Liver (tissue), 9 donors: ENCODE results near the gene GNB4. TPM values are rescaled to one million over a fixed set of nuclear protein-coding genes. Genes with fewer than 3 reads are reported as not detected.

Source experiments
- DNase-seq: peaks from one replicate; pipeline ENCODE4 v3.0.0-alpha.2; 2017; ENCODE audit warnings: low spot score
- H3K27ac ChIP-seq, 2 donors: one replicate each; pipeline ENCODE4 v1.7.0; 2013; ENCODE audit warnings: inconsistent platforms in 2 of 2, low read length in 2 of 2, control low read depth in 1 of 2, low read depth in 1 of 2, mild to moderate bottlenecking in 1 of 2
- H3K27me3 ChIP-seq, 4 donors: one replicate each; pipeline versions ENCODE4 v1.6.1 to v1.7.0; 2013; ENCODE audit warnings: low read length in 3 of 4, inconsistent platforms in 1 of 4, mild to moderate bottlenecking in 1 of 4, moderate library complexity in 1 of 4; ENCODE audit not compliant: control insufficient read depth in 4 of 4, insufficient read depth in 4 of 4
- H3K36me3 ChIP-seq, 4 donors: one replicate each; pipeline versions ENCODE4 v1.6.1 to v1.7.0; 2013; ENCODE audit warnings: low read length in 3 of 4, mild to moderate bottlenecking in 3 of 4, low read depth in 1 of 4, moderate library complexity in 1 of 4; ENCODE audit not compliant: control insufficient read depth in 4 of 4, insufficient read depth in 3 of 4
- H3K4me1 ChIP-seq, 4 donors: one replicate each; pipeline versions ENCODE4 v1.6.1 to v1.7.0; 2013; ENCODE audit warnings: low read length in 3 of 4, mild to moderate bottlenecking in 3 of 4, moderate library complexity in 1 of 4; ENCODE audit not compliant: control insufficient read depth in 4 of 4, insufficient read depth in 4 of 4
- H3K4me3 ChIP-seq, 3 donors: one replicate each; pipeline versions ENCODE4 v1.6.1 to v1.7.0; 2013; ENCODE audit warnings: low read length in 3 of 3, control low read depth in 1 of 3, low read depth in 1 of 3, mild to moderate bottlenecking in 1 of 3
- H3K9ac ChIP-seq, 2 donors: one replicate each; pipeline ENCODE4 v1.7.0; 2013; ENCODE audit warnings: low read length in 2 of 2, mild to moderate bottlenecking in 2 of 2, moderate library complexity in 2 of 2, control low read depth in 1 of 2, low read depth in 1 of 2
- H3K9me3 ChIP-seq, 4 donors: one replicate each; pipeline versions ENCODE4 v1.6.1 to v1.7.0; 2013; ENCODE audit warnings: low read length in 3 of 4; ENCODE audit not compliant: control insufficient read depth in 4 of 4
- EGR1 ChIP-seq, 2 donors: IDR thresholded peaks; 2 replicates each; pipeline ENCODE4 v1.6.1; 2016 to 2018; ENCODE audit warnings: antibody characterized with exemption in 2 of 2, low read depth in 2 of 2
- FOXA1 ChIP-seq: IDR thresholded peaks from 2 replicates; pipeline ENCODE4 v1.6.1; 2016; ENCODE audit warnings: antibody characterized with exemption
- FOXA2 ChIP-seq: IDR thresholded peaks from 2 replicates; pipeline ENCODE4 v1.6.1; 2016; ENCODE audit warnings: antibody characterized with exemption
- GABPA ChIP-seq, 2 donors: IDR thresholded peaks in 1 of 2; conservative IDR thresholded peaks in 1 of 2; 2 replicates each; pipeline ENCODE4 v1.6.1; 2016; ENCODE audit warnings: antibody characterized with exemption in 2 of 2, mild to moderate bottlenecking in 1 of 2, moderate library complexity in 1 of 2
- HNF4A ChIP-seq, 2 donors: conservative IDR thresholded peaks; 2 replicates each; pipeline ENCODE4 v1.6.1; 2016; ENCODE audit warnings: antibody characterized with exemption in 2 of 2, mild to moderate bottlenecking in 2 of 2
- MAX ChIP-seq: IDR thresholded peaks from 2 replicates; pipeline ENCODE4 v1.6.1; 2016; ENCODE audit warnings: antibody characterized with exemption
- NR2F2 ChIP-seq: IDR thresholded peaks from 2 replicates; pipeline ENCODE4 v1.6.1; 2016; ENCODE audit warnings: antibody characterized with exemption
- RAD21 ChIP-seq, 2 donors: IDR thresholded peaks; 2 replicates each; pipeline ENCODE4 v1.6.1; 2016; ENCODE audit warnings: antibody characterized with exemption in 2 of 2, mild to moderate bottlenecking in 2 of 2
- RXRA ChIP-seq, 2 donors: IDR thresholded peaks; 2 replicates each; pipeline ENCODE4 v1.6.1; 2017 to 2018; ENCODE audit warnings: antibody characterized with exemption in 2 of 2, mild to moderate bottlenecking in 1 of 2
- SP1 ChIP-seq: IDR thresholded peaks from 2 replicates; pipeline ENCODE4 v1.6.1; 2018; ENCODE audit warnings: antibody characterized with exemption, mild to moderate bottlenecking
- TAF1 ChIP-seq: conservative IDR thresholded peaks from 2 replicates; pipeline ENCODE4 v1.6.1; 2016; ENCODE audit warnings: antibody characterized with exemption, mild to moderate bottlenecking
- YY1 ChIP-seq: IDR thresholded peaks from 2 replicates; pipeline ENCODE4 v1.6.1; 2016; ENCODE audit warnings: antibody characterized with exemption, mild to moderate bottlenecking
- polyA plus RNA-seq, 2 donors: library from polyadenylated mRNA; stranded (reverse) in 1 of 2; unstranded in 1 of 2; fragments of 200-250 nt in 1 of 2; fragments of >200 nt in 1 of 2; fragmentation: Nextera tagmentation in 1 of 2; extraction: Ambion mirVana in 1 of 2; gene quantifications; one replicate each; pipeline versions ENCODE4 v1.2.1 to v1.2.3, GENCODE V29; 2013 to 2015
- total RNA-seq, 2 donors: library from RNA; depleted of rRNA; stranded (reverse); fragments of >200 nt; gene quantifications; one replicate each; pipeline ENCODE4 v1.2.3, GENCODE V29; 2014
- TF ChIP-seq, protein P1 (sequence below): IDR thresholded peaks from 2 replicates; pipeline ENCODE4 v1.6.1; 2016; ENCODE audit warnings: antibody characterized with exemption
- TF ChIP-seq, protein P2 (sequence below): IDR thresholded peaks from 2 replicates; pipeline ENCODE4 v1.6.1; 2016; ENCODE audit warnings: antibody characterized with exemption, mild to moderate bottlenecking
- TF ChIP-seq, protein P3 (sequence below): fragments of 150-350 bp; IDR thresholded peaks from 2 replicates; pipeline ENCODE4 v1.5.1; 2017; ENCODE audit warnings: improper control_type of control experiment, low read depth, low read length; ENCODE audit not compliant: missing input control
- donor health status: healthy.
- donor health status: healthy.
- donor health status: healthy.
- donor health status: healthy.
- donor health status: healthy.

GNB4 gene
- total and polyA plus RNA-seq, 4 donors: 1.9 to 19.9 (median 5.1) TPM

GRCh38 chr3:179493260-179493659 lies 42.0 kb upstream of the GNB4 start:
- H3K9ac ChIP-seq: no peak overlapping the region
- no peaks in the 10 kb centered on the region for H3K4me1 ChIP-seq
- H3K4me3 ChIP-seq: no peak overlapping the region
- H3K36me3 ChIP-seq: no peaks in the 10 kb centered on the region
- H3K27me3 ChIP-seq: no peaks in the 10 kb centered on the region
- DNase-seq: no peak
- no peak for TF ChIP-seq HNF4A (conservative IDR thresholded peaks at IDR 0.05)
- TF ChIP-seq GABPA (IDR thresholded peaks at IDR 0.05 in 1 of 2, conservative IDR thresholded peaks at IDR 0.05 in 1 of 2): no peak
- no peak for TF ChIP-seq EGR1 (IDR thresholded peaks at IDR 0.05; ENCODE audit: low read depth in 2 of 2)
- no peak for TF ChIP-seq RAD21 (IDR thresholded peaks at IDR 0.05)
- TF ChIP-seq, protein P1, sequence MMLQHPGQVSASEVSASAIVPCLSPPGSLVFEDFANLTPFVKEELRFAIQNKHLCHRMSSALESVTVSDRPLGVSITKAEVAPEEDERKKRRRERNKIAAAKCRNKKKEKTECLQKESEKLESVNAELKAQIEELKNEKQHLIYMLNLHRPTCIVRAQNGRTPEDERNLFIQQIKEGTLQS: no peak
- H3K9me3 ChIP-seq: peaks cover 6 to 36% (median 7%) of the 10 kb centered on the region in 4 donors
- H3K27ac ChIP-seq: no peak overlapping the region

DNA sequence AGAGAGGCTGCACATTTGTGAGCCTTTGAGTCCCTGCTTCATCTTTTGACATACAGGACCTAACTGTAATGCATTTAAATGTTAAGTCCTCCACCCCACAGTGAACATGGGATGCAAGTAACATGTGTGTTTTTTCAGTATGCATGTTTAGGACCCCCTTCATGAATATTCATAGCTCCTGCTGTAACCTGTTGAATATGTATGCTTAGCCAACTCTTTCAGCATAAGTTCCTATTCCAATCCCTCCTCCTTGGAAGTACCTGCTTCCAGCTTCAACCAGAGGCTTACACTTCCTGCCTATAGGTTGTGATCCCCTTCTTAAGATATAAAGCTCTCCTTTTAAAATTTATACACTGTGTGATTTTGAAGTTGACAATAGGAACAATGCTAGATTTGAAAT lies 36.9 kb upstream of the GNB4 start:
- no peaks in the 10 kb centered on the region for H3K36me3 ChIP-seq
- peaks cover 0 to 10% (median 3%) of the 10 kb centered on the region in 4 donors for H3K9me3 ChIP-seq
- TF ChIP-seq FOXA2 (no peak), YY1 (no peak), RXRA (IDR thresholded peaks at IDR 0.05) (no peak), RAD21 (IDR thresholded peaks at IDR 0.05) (no peak), EGR1 (IDR thresholded peaks at IDR 0.05; ENCODE audit: low read depth in 2 of 2) (no peak), TAF1 (no peak), GABPA (IDR thresholded peaks at IDR 0.05 in 1 of 2, conservative IDR thresholded peaks at IDR 0.05 in 1 of 2) (no peak), FOXA1 (no peak), NR2F2 (no peak), HNF4A (conservative IDR thresholded peaks at IDR 0.05) (no peak), SP1 (no peak), MAX (no peak)
- TF ChIP-seq, protein P2, sequence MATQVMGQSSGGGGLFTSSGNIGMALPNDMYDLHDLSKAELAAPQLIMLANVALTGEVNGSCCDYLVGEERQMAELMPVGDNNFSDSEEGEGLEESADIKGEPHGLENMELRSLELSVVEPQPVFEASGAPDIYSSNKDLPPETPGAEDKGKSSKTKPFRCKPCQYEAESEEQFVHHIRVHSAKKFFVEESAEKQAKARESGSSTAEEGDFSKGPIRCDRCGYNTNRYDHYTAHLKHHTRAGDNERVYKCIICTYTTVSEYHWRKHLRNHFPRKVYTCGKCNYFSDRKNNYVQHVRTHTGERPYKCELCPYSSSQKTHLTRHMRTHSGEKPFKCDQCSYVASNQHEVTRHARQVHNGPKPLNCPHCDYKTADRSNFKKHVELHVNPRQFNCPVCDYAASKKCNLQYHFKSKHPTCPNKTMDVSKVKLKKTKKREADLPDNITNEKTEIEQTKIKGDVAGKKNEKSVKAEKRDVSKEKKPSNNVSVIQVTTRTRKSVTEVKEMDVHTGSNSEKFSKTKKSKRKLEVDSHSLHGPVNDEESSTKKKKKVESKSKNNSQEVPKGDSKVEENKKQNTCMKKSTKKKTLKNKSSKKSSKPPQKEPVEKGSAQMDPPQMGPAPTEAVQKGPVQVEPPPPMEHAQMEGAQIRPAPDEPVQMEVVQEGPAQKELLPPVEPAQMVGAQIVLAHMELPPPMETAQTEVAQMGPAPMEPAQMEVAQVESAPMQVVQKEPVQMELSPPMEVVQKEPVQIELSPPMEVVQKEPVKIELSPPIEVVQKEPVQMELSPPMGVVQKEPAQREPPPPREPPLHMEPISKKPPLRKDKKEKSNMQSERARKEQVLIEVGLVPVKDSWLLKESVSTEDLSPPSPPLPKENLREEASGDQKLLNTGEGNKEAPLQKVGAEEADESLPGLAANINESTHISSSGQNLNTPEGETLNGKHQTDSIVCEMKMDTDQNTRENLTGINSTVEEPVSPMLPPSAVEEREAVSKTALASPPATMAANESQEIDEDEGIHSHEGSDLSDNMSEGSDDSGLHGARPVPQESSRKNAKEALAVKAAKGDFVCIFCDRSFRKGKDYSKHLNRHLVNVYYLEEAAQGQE: no peak
- TF ChIP-seq, protein P1: no peak
- TF ChIP-seq, protein P3, sequence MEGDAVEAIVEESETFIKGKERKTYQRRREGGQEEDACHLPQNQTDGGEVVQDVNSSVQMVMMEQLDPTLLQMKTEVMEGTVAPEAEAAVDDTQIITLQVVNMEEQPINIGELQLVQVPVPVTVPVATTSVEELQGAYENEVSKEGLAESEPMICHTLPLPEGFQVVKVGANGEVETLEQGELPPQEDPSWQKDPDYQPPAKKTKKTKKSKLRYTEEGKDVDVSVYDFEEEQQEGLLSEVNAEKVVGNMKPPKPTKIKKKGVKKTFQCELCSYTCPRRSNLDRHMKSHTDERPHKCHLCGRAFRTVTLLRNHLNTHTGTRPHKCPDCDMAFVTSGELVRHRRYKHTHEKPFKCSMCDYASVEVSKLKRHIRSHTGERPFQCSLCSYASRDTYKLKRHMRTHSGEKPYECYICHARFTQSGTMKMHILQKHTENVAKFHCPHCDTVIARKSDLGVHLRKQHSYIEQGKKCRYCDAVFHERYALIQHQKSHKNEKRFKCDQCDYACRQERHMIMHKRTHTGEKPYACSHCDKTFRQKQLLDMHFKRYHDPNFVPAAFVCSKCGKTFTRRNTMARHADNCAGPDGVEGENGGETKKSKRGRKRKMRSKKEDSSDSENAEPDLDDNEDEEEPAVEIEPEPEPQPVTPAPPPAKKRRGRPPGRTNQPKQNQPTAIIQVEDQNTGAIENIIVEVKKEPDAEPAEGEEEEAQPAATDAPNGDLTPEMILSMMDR: no peak
- H3K4me3 ChIP-seq: no peak overlapping the region
- H3K9ac ChIP-seq: no peak overlapping the region
- H3K27me3 ChIP-seq: no peaks in the 10 kb centered on the region
- H3K27ac ChIP-seq: no peak overlapping the region
- H3K4me1 ChIP-seq: no peaks in the 10 kb centered on the region
- no peak for DNase-seq
